Upper lobe of left lung (tissue), 6 donors: ENCODE results near the gene TMPRSS12. TPM values are rescaled to one million over a fixed set of nuclear protein-coding genes. Genes with fewer than 3 reads are reported as not detected.

Experiments used
- ATAC-seq, 2 donors: fragments of 200-7000 bp; cut with Tn5 transposase; one replicate each; pipeline ENCODE4 v1.9.1; 2022; ENCODE audit warnings: mild to moderate bottlenecking in 2 of 2, moderate library complexity in 2 of 2; ENCODE audit not compliant: low FRiP score in 2 of 2
- DNase-seq, 2 donors: peaks; one replicate each; pipeline ENCODE4 v3.0.0-alpha.2; 2019 to 2020
- H3K27ac ChIP-seq, 4 donors: fragments of 200-600 bp; sonication (generic); one replicate each; pipeline ENCODE4 v1.5.1; 2016 to 2019
- H3K27me3 ChIP-seq, 4 donors: fragments of 200-600 bp; sonication (generic); one replicate each; pipeline ENCODE4 v1.5.1; 2017 to 2019
- H3K36me3 ChIP-seq, 4 donors: fragments of 200-600 bp; sonication (generic); one replicate each; pipeline ENCODE4 v1.5.1; 2016 to 2019
- H3K4me1 ChIP-seq, 4 donors: fragments of 200-600 bp; sonication (generic); one replicate each; pipeline ENCODE4 v1.5.1; 2018 to 2019
- H3K4me3 ChIP-seq, 4 donors: fragments of 200-600 bp; sonication (generic); one replicate each; pipeline ENCODE4 v1.5.1; 2017 to 2019; ENCODE audit warnings: mild to moderate bottlenecking in 2 of 4, moderate library complexity in 1 of 4
- H3K9me3 ChIP-seq, 4 donors: fragments of 200-600 bp; sonication (generic); one replicate each; pipeline ENCODE4 v1.5.1; 2018 to 2019
- EP300 ChIP-seq, 4 donors: sonication (generic); formaldehyde crosslinking; IDR thresholded peaks; one replicate each; pipeline ENCODE4 v1.5.1; 2017; ENCODE audit warnings: antibody characterized with exemption in 4 of 4, control low read depth in 2 of 4
- POLR2A ChIP-seq, 4 donors: fragments of 450-650 bp; IDR thresholded peaks; one replicate each; pipeline ENCODE4 v1.5.1; 2016 to 2017; ENCODE audit warnings: antibody characterized with exemption in 4 of 4, mild to moderate bottlenecking in 2 of 4
- POLR2AphosphoS5 ChIP-seq, 2 donors: sonication (generic); formaldehyde crosslinking; IDR thresholded peaks; one replicate each; pipeline ENCODE4 v1.5.1; 2017; ENCODE audit warnings: antibody characterized with exemption in 2 of 2
- WGBS, 2 donors: methylation state at CpG; one replicate each; pipeline ENCODE4 v1.1.5; 2017 to 2018; 5-methylcytosine and 5-hydroxymethylcytosine counted together
- total RNA-seq, 6 donors: library from RNA; depleted of rRNA in 4 of 6; stranded (reverse); fragments of >200 nt in 4 of 6; gene quantifications; one replicate each; pipeline versions ENCODE4 v1.1.0 to v1.2.1, GENCODE V29; 2016 to 2021
- TF ChIP-seq, protein P1 (sequence below), 6 experiments: fragments of 450-650 bp in 4 of 6; fragments of 200-600 bp in 2 of 6; sonication (generic) in 2 of 6; IDR thresholded peaks; one replicate each; pipeline ENCODE4 v1.5.1; 2016 to 2019; ENCODE audit warnings: antibody characterized with exemption in 6 of 6
- donor health status: DM: no; HTN: no; CAD: no; lungs with moderate emphysema.
- donor health status: DM: no; HTN: yes; CAD: no; lungs with severe emphysema.

TMPRSS12 gene
- total RNA-seq, 6 donors from 2014 or later = not detected

DNA sequence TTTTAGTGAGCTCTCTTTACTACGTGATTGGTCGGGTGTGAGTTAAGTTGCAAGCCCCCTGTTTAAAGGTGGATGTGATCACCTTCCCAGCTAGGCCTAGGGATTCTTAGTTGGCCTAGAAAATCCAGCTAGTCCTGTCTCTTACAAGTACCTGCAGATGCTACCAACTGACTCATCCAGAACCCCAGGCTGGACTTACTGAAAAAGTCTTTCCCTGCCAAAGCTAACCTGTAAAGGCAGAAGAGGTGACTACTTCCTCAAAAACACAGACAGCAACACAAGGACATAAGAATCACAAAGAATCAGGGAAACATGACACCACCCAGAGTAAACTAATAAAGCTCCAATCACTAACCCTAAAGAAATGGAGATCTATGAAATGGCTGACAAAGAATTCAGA lies 70.5 kb downstream of the TMPRSS12 start:
- no peak for ATAC-seq
- TF ChIP-seq POLR2A (IDR thresholded peaks at IDR 0.05) (no peak), POLR2AphosphoS5 (IDR thresholded peaks at IDR 0.05) (no peak), EP300 (IDR thresholded peaks at IDR 0.05) (no peak)
- TF ChIP-seq, protein P1, sequence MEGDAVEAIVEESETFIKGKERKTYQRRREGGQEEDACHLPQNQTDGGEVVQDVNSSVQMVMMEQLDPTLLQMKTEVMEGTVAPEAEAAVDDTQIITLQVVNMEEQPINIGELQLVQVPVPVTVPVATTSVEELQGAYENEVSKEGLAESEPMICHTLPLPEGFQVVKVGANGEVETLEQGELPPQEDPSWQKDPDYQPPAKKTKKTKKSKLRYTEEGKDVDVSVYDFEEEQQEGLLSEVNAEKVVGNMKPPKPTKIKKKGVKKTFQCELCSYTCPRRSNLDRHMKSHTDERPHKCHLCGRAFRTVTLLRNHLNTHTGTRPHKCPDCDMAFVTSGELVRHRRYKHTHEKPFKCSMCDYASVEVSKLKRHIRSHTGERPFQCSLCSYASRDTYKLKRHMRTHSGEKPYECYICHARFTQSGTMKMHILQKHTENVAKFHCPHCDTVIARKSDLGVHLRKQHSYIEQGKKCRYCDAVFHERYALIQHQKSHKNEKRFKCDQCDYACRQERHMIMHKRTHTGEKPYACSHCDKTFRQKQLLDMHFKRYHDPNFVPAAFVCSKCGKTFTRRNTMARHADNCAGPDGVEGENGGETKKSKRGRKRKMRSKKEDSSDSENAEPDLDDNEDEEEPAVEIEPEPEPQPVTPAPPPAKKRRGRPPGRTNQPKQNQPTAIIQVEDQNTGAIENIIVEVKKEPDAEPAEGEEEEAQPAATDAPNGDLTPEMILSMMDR (IDR thresholded peaks at IDR 0.05) = no peak
- Histone ChIP-seq H3K27me3 (no peaks in the 10 kb centered on the region), H3K4me3 (no peak overlapping the region), H3K36me3 (no peaks in the 10 kb centered on the region), H3K4me1 (no peaks in the 10 kb centered on the region), H3K9me3 (peaks cover 16 to 38% (median 27%) of the 10 kb centered on the region in 4 donors), H3K27ac (no peak overlapping the region)
- DNase-seq = no peak
- WGBS, 2 donors = 89 to 91% methylated on average over 2 of the region's 2 CpGs

DNA sequence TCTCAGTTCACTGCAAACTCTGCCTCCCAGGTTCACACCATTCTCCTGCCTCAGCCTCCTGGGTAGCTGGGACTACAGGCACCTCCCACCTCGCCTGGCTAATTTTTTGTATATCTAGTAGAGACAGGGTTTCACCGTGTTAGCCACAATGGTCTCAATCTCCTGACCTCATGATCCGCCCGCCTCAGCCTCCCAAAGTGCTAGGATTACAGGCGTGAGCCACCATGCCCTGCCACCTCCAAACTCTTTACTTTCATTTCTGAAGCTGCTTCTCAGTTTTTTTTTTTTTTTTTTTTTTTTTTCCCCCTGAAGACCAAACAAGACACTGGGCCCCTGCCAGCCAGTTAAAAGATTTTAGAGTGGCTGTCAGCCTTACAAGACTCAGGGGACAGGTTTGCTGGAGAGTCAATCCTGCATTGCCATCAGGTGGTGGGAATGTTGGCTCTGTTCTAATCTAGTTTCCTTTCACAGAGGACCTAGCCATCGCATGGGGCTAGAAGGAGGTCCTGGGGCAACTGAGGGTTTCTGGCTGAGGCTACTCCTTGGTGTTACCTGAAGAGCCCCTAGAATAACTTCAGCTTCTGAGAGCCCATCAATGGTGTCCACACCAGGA lies 72.3 kb downstream of the TMPRSS12 start:
- no peaks in the 10 kb centered on the region for H3K27me3 ChIP-seq
- H3K4me1 ChIP-seq = no peaks in the 10 kb centered on the region
- WGBS, 2 donors = 84 to 86% methylated on average over 6 of the region's 6 CpGs
- ATAC-seq (no peak), DNase-seq (no peak)
- no peak for TF ChIP-seq POLR2AphosphoS5 (IDR thresholded peaks at IDR 0.05)
- no peak overlapping the region for H3K4me3 ChIP-seq
- no peak overlapping the region for H3K27ac ChIP-seq
- no peaks in the 10 kb centered on the region for H3K36me3 ChIP-seq
- H3K9me3 ChIP-seq = peaks cover 16 to 38% (median 27%) of the 10 kb centered on the region in 4 donors

DNA sequence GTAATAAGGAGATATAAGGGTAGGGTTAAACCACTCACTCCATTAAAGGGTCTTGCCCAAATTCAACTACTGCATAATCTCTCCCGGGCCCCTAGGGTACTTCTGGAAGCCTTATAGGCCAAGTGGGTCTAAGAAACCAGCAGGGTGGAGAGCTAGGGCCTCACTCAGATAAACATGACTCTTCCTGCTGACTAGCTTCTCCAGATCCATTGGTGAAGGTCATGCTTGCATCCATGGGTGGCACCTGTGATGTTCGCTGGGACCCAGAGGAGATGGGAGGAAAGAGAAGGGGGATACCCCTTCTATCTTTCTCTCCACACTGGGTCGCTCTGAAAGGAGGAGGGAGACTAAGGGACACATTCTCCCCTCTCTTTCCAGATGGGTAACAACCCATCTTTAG lies 73.6 kb downstream of the TMPRSS12 start:
- H3K27me3 ChIP-seq = no peaks in the 10 kb centered on the region
- 86 to 97% methylated on average over 3 of the region's 3 CpGs for WGBS, 2 donors
- H3K36me3 ChIP-seq = no peaks in the 10 kb centered on the region
- H3K4me3 ChIP-seq = no peak overlapping the region
- H3K9me3 ChIP-seq = peaks cover 16 to 38% (median 27%) of the 10 kb centered on the region in 4 donors
- TF ChIP-seq POLR2A (IDR thresholded peaks at IDR 0.05) = no peak
- no peak for TF ChIP-seq EP300 (IDR thresholded peaks at IDR 0.05)
- TF ChIP-seq POLR2AphosphoS5 (IDR thresholded peaks at IDR 0.05) = no peak
- TF ChIP-seq, protein P1 (IDR thresholded peaks at IDR 0.05) = no peak
- H3K27ac ChIP-seq = no peak overlapping the region
- DNase-seq (no peak), ATAC-seq (no peak)
- no peaks in the 10 kb centered on the region for H3K4me1 ChIP-seq

DNA sequence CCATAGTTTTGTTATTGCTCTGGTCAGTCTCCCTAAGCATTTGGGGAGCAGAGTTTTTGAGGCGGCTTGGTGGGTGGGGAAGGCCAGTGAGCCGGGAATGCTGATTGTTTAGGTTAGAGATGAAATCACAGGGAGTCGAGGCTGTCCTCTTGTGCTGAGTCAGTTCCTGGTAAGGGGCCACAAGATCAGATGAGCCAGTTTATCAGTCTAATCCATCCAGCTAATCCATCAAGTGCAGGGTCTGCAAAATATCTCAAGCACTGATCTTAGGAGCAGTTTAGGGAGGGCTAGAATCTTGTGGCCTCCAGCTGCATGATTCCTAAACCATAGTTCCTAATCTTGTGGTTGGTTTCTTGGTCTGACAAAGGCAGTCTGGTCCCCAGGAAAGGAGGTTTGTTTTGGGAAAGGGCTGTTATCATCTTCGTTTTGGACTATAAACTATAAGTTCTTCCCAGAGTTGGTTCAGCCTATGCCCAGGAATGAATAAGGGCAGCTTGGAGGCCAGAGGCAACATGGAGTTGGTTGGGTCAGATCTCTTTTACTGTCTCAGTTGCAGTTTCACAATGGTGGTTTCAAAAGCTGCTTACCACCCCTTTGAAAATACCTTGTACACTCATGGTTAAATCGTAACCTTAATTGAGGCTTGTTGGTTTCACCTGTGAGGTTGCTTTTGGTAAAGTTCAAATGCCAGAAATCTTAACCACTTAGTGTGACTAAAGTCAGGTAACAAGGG lies 76.0 kb downstream of the TMPRSS12 start:
- H3K27ac ChIP-seq = no peak overlapping the region
- TF ChIP-seq POLR2AphosphoS5 (IDR thresholded peaks at IDR 0.05) (no peak), EP300 (IDR thresholded peaks at IDR 0.05) (no peak), POLR2A (IDR thresholded peaks at IDR 0.05) (no peak)
- TF ChIP-seq, protein P1 (IDR thresholded peaks at IDR 0.05) = no peak

DNA sequence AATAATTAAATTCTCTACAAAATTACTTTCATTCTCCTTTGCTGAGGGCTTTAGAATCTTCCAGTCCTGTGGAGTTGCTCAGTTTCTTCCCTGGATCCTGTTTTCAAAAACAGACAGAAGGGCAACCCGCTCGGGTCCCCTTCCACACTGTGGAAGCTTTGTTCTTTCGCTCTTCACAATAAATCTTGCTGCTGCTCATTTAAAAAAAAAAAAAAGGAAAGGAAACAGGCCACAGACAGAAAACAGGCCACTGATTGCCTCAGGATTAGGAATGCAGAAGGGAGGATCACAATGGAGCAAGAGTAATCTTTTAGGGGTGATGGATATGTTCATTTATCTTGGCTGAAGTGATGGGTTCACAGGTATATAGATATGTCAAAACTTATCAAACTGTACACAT lies 80.1 kb downstream of the TMPRSS12 start:
- no peak for TF ChIP-seq EP300 (IDR thresholded peaks at IDR 0.05)
- TF ChIP-seq, protein P1 (IDR thresholded peaks at IDR 0.05) = no peak
- no peak for TF ChIP-seq POLR2A (IDR thresholded peaks at IDR 0.05)
- TF ChIP-seq POLR2AphosphoS5 (IDR thresholded peaks at IDR 0.05) = no peak
- 45 to 57% methylated on average over 3 of the region's 3 CpGs for WGBS, 2 donors
- Histone ChIP-seq H3K27ac (peak overlapping the region; percentile 83 to 89 (median 86)), H3K4me3 (no peak overlapping the region), H3K27me3 (no peaks in the 10 kb centered on the region), H3K36me3 (no peaks in the 10 kb centered on the region), H3K9me3 (no peaks in the 10 kb centered on the region), H3K4me1 (peaks cover 20 to 27% (median 25%) of the 10 kb centered on the region in 4 donors)
- ATAC-seq = peak in 1 of 2 donors; percentile 38
- DNase-seq = no peak

More for the DNA sequence above, 76.0 kb downstream of the TMPRSS12 start:
- 82 to 86% methylated on average over 4 to 5 of the region's 5 CpGs for WGBS, 2 donors
- no peaks in the 10 kb centered on the region for H3K36me3 ChIP-seq
- DNase-seq (no peak), ATAC-seq (no peak)
- H3K9me3 ChIP-seq = peaks cover 11 to 22% (median 19%) of the 10 kb centered on the region in 4 donors
- H3K4me3 ChIP-seq = no peak overlapping the region
- no peaks in the 10 kb centered on the region for H3K27me3 ChIP-seq
- H3K4me1 ChIP-seq = peaks cover 17 to 20% (median 18%) of the 10 kb centered on the region in 4 donors
